ENCODE measurements around the gene E2F7. TPM values are rescaled to one million over a fixed set of nuclear protein-coding genes. Genes with fewer than 3 reads are reported as not detected.

E2F7 gene
- total RNA-seq, 1 experiment from 2014 or later, result 7.8 TPM

DNA sequence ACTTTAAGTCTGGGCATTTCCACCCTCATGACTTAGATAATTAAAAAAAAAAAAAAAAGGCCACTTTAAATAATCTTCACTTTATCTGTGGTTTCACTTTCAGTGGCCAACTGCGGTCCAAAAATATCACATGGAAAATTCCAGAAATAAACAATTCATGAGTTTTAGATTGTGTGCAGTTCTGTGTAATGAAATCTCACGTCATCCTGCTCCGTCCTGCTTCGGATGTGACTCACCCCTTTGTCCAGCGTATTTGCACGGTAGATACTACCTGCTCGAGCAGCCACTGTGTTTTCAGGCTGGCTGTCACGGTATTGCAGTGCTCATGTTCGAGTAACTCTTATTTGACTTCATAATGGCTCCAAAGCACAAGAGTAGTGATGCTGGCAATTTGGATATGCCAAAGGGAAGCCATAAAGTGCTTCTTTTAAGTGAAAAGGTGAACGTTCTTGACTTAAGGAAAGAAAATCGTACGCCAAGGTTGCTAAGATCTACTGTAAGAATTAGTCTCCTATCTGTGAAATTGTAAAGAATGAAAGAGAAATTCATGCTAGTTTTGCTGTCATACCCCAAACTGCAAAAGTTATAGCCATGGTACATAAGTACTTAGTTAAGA is 2.4 kb downstream of the E2F7 start:
- DNase-seq (ENCODE audit: low spot score), result peak; percentile 45

DNA sequence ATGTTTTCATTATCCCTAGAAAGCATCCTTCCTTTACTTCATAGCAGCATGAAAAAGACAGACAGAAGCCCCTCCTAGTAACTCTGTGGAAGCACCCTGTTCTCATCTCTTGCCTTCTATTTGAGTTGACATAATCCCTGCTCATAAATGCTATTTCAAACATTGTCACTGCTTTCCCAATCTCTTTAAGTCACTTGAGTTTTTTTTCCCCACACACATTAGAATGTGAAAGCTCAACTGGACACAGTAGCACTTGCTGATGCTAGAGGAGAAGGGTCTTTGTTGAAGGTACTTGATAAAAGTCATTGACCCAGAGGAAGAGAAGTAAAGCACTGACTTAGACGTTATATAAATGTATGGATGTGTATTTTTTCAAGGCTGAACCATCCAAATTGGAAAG is 3.0 kb downstream of the E2F7 start:
- DNase-seq (ENCODE audit: low spot score), result no peak

DNA sequence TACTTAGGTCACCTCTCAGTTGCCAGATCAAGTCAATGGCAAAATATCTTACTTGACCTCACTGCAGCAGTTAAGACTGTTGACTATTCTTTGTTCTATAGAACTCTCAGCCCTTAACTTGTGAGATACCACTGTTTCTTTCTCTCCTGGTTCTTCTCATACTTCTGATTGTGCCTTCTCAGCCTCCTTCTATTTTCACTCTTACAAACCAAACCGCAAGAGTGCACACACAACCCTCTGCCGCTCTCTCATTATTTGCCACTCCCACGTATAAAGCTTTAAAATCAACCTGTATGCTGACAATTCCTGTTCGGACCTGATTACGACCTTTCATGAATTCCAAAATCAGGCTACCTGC is 4.5 kb downstream of the E2F7 start:
- DNase-seq (ENCODE audit: low spot score), result no peak

DNA sequence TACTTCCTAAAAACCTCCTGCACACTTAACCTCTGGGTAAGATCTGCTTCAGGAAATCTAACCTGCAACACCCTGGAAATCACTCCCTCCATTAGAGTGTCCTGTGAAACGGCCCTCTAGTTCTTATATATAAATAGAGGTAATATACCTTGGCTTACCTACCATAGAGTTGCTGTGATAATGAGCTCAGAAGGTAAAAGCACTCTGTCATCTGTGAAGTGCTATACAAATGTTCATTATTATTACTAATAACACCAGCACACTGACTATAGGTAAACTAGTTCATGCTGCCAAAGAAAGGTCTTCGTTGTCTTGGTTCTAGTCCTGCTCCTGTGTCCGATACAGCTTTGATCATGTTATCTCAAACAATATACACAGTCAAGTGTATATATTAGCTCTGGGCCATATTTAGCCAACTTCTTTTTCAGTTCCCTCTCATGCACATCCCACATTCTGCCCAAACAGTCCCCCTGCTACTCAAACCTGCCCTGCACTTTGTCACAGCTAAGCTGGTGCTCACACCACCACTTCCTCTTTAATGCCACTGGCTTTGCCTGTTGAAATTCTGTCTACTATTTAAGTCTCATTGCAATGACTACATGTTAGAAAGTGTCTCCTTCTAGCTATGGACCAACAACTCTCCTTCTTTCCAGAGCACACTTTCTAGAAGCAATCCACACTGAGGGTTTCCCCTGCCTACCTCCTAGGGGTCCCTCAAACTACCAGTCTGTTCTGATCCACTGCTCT is 5.1 kb downstream of the E2F7 start:
- DNase-seq (ENCODE audit: low spot score), result no peak

DNA sequence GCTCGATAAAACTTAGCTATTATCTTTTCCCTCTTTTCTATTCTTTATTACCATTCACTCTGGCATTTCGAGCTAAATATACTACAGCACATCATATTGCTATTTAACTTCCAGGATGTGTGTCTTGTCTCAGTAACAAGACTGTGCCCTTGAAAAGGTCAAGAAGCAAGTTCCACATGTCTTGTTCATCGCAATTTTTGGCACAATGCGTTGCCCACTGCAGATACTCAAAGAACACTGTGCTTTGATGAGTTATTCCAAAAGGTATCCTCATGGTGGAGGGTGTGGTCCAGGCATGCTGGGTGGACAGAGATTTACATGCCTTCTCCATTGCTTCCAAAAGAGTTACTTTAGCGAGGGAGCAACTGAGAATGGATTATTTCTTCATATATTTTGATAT is 6.6 kb downstream of the E2F7 start:
- no peak for DNase-seq (ENCODE audit: low spot score)

DNA sequence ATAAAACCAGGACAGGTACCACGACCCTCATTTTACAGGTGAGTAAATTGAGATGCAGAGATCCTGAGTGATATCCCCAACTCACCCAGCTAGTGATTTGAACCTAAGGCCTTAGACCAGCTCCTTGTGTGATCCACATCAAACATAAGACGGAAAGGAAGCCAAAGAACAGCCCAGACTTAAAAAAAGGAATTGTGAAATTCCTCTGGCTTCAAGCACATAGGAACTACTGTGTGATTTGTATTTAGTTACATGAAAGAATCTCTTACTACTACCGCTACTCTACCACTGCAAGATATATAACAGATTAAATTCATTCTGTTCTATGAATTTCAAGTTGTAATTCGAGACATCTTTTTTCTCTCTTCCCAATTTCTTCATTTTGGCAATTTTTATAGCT is 10.5 kb downstream of the E2F7 start:
- DNase-seq (ENCODE audit: low spot score), result no peak

DNA sequence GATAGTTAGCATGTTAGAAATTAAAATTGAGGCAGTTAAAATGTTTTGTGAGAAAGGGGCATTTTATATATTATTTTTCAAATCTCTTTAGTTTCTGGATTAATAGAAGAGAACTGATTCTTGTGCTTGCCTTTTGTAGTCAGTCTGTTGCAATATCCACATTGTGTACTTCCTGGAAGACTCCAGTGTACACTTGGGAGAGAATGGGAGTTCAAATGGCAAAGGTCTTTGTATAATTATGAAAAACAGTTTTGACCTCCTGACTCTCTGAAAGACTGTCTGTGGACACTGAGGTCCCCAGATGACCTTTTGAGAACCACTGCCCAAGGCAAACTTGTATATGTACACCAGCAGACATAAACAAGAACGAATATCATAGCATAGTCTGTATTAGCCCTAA is 12.1 kb downstream of the E2F7 start:
- DNase-seq (ENCODE audit: low spot score), result no peak

DNA sequence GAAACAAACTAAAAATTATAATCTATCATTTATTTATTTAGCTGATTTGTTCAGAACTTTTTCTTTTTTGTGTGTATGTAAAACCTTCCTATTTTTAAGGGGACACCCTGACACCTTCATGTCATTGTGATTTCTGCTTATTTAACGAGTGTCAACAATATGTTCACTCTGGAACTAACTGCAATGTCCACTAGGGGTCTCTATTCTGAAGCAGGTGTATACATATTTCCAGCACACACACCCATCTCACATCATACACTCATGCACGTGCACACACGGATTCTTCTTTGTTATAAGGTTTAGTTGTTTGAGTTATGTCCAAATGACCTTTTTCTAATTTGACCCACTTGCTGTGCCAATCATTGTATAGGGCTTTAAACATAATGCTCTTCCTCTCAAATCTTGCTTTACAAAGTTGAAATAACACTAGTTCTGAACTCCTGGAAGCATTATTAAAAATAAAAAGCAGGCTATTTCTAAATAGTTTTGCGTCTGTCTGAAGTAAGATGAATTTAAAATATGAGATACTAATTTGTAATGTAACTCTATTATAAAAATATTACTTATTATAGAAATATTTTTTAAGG is 15.5 kb downstream of the E2F7 start:
- DNase-seq (ENCODE audit: low spot score), result peak; percentile 68

DNA sequence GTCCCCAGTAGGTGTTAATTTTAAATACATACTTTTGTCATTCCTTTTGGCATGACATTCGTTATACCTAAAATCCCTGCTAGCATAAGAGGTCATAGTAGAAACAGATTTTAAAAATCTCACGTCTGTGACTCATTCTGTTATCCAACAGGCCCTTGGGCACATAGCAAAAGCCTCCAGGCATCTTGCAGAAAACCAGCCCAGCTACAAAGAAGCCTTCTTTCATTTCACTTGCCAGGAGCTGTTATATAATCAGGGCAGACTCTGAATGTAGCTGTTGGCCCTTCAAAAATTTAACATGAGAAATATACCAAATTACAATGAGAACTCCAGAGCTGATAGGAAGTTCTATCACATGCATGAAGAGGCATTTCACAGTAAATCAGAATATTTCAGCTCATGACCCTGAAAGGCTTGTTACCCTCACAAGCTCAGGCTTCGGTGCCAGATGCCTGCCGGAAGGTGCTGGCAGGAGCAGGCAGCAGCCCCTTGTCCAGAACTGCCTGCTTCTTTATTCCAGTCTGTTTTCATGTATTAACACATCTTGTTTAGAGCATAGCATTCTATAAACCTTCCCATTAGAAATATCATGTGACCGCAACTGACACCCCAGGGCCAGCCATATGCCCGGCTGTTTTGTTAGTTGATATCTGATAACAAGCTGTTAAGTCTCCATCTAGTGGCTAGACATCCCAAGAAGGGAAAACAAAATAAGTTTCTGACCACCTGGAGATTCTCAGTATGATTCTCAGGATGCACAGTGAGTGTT is 17.8 kb downstream of the E2F7 start:
- DNase-seq (ENCODE audit: low spot score), result no peak

DNA sequence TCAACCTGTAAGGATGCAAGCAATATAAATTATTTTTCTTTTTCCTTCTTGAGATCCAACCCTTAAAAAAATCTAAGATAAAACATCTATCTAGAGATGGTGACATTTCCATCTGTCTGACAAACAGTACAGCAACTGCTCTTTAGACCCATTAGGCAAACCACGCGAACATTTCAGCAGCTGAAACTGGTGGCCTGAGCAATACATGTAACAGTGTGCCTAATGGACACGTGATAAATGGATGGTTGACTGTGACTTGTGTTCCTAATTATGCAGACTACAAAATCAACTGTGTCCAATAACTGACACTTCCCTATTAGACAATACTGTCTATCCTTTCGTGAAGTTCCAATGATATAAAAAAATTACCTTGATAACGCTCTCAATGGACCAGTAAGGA is 18.9 kb downstream of the E2F7 start:
- DNase-seq (ENCODE audit: low spot score), result no peak

DNA sequence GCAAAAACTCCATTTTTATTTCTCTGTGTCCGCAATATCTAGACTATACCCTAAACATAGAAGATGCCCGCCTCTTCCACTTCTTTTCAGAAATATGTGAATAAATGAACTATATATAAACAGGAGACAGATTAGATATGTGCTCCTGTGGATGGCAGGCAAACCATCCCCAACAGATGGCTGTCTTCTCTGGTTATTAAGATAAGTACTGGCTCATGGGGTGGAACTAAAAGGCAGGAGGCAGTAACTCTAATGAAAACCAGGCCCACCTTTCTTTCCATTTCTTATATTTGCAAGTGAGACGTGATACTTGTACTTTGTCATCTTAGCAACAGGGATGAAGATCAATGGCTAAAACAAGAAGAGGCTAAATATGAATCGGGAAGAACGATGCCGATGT is 20.2 kb downstream of the E2F7 start:
- DNase-seq (ENCODE audit: low spot score), result no peak

DNA sequence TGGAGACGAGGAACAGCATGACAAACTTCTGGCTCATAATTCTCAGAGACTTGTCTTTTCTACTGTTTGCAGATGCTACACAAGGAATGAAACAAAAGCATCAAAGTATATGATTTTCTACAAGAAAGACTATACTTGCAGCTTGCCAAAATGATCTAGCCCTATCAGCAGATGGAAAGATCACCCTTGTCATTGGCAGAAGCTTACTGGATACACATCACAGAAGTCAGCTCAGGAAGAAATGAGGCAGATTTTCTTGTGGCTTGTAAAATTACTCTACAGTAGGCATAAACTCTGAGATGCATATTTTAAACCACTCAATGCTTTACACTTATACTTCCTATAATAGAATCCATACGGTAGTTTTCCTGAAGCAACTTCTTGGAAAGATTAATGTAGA is 20.6 kb downstream of the E2F7 start:
- no peak for DNase-seq (ENCODE audit: low spot score)

DNA sequence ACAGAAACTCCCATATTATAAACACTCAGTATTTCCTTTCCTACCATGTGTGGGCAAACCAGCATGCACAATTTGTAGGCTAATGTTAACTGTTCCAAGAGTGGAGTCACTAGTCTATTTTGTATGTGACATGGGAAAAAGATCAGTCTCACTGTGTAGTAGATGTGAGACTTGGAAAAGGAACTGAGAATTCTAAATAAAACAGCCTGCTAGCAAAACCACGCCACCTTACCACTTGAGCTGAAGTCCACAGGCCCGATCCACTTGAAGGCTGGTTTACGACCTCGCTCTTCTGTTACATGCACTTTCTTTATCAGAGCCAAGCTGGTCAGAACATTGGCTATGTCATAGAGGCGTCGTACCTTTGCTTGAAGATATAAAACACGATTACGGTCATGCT is 22.5 kb downstream of the E2F7 start:
- DNase-seq (ENCODE audit: low spot score), result no peak

DNA sequence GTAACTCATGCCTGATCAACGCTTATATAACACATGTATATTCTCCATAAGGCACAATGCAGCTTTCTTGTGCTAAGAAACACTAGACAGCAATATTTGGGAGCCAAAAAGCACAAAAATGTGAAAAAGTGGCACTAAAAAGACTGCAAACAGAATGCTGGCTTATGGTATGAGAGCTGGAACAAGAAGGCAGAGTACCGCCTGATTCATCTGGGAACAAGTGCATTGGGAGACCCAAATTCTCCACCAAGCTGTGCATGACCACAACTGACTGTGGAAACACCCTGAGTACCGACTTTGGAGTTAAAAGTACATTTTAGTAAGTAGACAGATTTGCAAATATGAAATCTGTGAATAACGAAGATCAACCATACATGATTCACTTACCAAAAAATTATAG is 25.1 kb downstream of the E2F7 start:
- no peak for DNase-seq (ENCODE audit: low spot score)

DNA sequence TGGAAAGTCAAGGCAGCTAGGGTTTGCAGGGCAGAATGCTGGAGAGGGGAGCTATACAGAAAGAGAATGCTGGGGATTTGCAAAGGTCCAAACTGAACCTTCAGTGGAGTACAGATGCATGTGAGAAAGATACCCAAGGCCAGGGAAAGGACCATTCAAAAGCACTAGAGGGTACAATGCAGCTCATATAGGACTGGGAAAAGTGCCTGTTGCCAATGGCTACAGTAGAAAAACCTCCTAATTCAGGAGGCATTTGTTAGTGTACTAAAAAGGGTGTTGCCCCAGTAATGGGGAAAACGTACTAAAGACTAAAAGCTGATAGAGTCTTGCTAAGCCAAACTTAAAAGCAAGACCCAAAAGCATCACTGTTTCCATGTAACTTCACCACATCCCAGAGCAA is 30.1 kb downstream of the E2F7 start:
- no peak for DNase-seq (ENCODE audit: low spot score)

DNA sequence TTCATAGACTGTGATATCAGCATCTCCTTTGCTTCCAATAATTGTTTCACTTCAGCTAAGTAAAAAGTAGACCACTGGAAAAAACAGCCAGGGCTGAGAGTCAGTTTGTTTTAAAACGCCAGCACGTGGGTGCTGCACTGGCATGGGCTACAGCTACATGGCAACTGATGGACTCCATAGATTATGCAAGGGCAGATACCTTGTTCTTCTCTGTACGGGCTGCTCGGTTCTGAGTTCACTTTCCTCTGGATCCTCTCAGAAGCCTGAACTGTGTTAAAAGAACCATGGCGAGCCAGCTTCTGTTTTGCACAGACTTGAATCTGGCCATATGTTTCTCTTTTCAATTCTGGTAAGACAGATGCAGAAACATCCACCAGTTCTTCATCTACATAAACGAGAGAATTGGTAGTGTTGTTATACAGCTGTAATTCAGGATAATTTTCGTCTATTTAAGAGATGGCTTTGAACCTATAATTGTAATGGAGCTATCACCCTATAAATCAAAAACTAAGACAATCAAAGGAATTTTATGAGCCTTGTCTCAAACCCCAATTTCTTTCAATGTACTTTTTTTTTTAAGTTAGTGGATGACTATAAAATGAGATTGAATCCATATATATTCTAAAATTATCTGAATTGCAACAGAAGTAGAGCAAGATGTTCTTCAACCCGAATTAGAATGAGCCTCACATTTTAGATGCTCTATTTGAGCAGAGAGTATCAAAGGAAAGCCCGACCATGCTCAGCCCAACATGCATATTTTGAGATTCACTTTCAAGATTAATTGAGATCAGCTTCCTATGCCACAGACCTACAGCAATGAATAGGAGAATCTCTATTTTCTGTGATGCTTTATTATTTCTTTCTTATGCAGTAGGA is 31.5 kb downstream of the E2F7 start:
- DNase-seq (ENCODE audit: low spot score), result no peak

DNA sequence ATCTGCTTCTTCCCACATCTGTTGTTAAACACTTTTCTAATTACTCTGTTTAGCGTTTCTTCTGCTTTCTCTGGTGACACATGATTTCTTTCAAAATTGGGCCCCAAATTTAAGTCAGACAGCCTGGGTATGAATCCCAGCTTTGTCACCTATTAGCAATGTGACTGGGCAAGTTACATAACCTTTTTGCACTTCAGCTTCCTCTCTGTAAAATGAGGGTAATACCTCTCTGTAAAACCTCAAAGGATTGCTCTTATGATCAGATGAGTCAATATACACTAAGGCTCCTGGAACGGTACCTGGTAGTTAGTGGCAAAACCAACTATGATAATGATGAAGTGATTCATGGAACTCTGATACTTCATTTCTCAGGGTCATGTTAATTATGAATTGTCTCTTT is 33.0 kb downstream of the E2F7 start:
- no peak for DNase-seq (ENCODE audit: low spot score)

DNA sequence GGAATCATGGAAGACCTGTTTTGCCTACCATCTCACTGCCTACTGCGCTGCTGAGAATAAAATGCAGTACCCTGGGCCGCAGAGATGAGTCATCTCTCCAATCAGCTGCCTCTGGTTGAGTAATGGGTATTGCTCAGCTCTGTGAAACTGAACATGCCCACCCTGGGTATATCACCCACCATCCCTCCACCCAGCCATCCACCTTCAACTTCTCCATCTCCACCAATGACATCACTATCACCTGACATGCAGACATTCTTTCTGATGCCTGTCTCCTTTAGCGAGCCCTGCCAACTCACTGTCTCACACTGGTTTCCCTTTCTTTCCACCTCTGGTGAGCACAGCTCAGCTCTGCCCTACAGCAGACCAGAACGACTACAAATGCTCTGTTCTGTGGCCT is 33.6 kb downstream of the E2F7 start:
- no peak for DNase-seq (ENCODE audit: low spot score)

DNA sequence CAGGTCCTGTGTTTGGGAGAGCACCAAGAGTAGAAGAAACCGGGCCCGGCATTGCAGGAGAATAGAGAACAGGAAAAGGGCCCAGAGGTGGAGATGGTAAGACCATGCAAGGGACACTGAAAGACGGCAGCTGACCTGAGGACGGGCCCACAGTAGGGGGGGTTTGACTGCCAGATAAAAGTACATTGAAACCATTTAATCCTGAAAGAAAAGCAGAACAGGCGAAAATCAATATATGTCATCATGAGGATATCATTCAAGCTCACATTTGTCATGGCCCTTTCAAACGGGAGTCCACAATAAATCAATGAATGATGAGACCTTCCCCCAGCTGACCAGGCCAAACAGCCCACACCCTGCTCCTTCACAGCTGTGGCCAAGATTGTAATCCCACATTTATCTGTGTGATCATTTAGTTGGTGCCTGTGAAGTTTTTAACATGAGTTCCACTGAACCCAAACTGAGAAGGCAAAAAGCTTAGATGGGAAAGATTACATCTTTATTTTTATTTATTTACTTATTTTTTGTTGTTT is 39.5 kb downstream of the E2F7 start:
- no peak for DNase-seq (ENCODE audit: low spot score)

DNA sequence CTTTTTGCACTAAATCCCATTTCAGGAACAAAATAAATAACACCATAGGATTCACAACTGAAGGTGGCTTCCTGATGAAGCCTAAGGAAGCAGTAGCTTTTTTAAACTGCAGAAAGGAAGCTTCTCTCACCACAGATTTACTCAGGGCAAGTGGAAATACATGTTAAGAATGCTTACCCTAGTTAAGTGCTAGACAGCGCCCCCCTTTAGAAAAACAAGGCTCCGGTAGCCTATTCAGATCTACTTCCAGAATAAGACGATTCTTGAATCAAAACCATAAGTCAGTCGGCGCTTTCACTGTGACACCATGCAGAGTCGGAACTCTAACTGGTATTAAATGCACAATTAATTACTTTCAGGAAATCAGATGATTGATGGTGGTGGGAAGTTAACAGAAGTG is 41.9 kb downstream of the E2F7 start:
- no peak for DNase-seq (ENCODE audit: low spot score)

DNA sequence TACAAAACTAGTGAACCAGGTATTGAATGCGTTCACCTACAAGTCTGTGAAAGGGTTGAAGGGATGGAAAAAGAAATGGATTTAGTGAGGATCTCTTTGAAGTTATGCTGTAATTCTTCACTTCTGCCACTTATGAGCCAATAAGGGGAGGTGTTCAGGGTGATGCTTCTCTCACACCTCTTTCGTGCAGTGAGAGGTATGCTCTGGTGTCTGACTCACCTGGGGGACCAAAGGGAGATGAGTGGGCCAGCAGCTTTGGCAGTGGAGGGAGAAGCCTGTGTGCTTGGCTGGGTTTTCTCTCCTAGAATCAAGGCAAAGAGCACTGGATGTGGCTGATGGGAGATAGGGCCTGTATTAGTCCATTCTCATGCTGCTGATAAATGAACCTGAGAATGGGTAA is 45.4 kb downstream of the E2F7 start:
- no peak for DNase-seq (ENCODE audit: low spot score)
